ENCODE measurements around the gene PHLDB1.

GRCh38 chr11:118602331-118602730 lies 5.1 kb upstream of the PHLDB1 start:
- TF ChIP-seq ELF4 (IDR thresholded peaks at IDR 0.05) = no peak
- TF ChIP-seq LEF1 (IDR thresholded peaks at IDR 0.05; ENCODE audit: borderline replicate concordance) = no peak
- no peak for TF ChIP-seq SP1 (IDR thresholded peaks at IDR 0.05)
- no peak for TF ChIP-seq SUZ12 (IDR thresholded peaks at IDR 0.05)
- TF ChIP-seq FOXA1 (IDR thresholded peaks at IDR 0.05) = no peak
- TF ChIP-seq L3MBTL2 (conservative IDR thresholded peaks at IDR 0.05) = no peak
- TF ChIP-seq TARDBP (IDR thresholded peaks at IDR 0.05) = no peak
- TF ChIP-seq ARNT (IDR thresholded peaks at IDR 0.05) = no peak
- no peak for TF ChIP-seq CTBP1 (IDR thresholded peaks at IDR 0.05; ENCODE audit: borderline replicate concordance)
- TF ChIP-seq HDGF (IDR thresholded peaks at IDR 0.05; ENCODE audit: borderline replicate concordance) = no peak
